ENCODE results near the gene PGC. TPM values are rescaled to one million over a fixed set of nuclear protein-coding genes. Genes with fewer than 3 reads are reported as not detected.
A peak's percentile ranks its signal among the peaks of the same experiment; 100 is the strongest.

Gene PGC
- total RNA-seq, 1 donor from 2014 or later, result not detected

DNA sequence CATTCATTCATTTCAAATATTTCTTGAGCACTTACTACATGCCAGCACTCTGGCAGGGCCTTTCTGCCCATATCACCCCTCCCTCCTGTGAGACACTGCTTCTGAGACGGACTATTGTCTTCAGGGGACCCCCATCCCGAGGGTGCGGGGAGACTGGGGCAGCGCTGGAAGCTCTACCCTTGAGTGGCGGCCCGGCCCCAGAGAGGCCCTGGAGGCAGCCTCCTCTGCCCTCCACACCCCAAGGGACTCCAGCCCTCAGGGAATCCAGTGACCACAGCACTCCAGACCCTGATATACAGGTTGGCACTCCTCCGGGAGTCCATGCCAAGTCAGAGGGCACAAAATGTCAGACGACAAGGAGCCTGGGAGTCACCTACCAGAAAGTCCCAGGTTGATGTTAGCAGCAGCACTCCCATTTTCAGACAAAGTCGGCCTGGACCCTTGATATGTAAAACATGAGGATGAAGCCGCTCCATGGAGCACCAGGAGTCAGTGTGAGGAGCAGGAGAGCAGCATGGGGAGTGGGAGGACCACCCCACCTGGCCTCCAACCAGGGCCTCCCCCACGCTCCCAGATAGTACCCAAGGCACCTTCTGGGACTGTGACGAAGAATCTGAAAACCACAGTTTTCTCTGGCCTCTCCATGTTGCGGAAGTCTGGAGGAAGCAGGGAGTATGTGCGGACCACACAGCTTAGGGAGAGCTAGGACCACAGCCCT lies 32.5 kb downstream of the PGC start:
- no peak for DNase-seq

- peak; percentile 73 for DNase-seq
Observed at GRCh38 chr6:41713650-41714291, 33.4 kb downstream of the PGC start.

DNA sequence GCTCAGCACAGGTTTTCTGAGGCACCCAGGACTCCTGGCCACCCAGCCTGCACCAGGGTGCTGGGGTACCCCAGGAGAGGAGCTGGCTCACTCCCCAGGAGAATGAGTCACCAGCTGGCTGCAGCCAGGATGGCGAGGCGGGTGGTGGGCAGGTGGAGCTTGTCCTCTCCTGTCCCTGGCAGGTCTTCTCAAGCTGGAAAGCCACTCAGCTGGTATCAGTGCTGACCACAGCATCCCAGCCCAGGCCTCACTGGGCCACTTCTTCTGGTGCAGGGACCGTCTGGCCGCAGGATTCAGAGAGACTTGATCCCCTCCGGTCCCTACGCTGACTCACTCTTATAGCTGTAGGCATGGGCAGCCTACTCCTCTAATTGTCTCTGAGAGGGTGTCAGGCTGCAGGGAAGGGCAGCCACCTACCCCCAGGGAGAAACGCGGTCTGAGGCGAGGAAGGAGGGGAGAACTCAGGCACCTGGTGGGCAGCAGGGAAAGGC lies 34.0 kb downstream of the PGC start:
- peak; percentile 85 for DNase-seq

- DNase-seq, result peak; percentile 90
Observed at GRCh38 chr6:41712651-41713103, 34.5 kb downstream of the PGC start.

DNA sequence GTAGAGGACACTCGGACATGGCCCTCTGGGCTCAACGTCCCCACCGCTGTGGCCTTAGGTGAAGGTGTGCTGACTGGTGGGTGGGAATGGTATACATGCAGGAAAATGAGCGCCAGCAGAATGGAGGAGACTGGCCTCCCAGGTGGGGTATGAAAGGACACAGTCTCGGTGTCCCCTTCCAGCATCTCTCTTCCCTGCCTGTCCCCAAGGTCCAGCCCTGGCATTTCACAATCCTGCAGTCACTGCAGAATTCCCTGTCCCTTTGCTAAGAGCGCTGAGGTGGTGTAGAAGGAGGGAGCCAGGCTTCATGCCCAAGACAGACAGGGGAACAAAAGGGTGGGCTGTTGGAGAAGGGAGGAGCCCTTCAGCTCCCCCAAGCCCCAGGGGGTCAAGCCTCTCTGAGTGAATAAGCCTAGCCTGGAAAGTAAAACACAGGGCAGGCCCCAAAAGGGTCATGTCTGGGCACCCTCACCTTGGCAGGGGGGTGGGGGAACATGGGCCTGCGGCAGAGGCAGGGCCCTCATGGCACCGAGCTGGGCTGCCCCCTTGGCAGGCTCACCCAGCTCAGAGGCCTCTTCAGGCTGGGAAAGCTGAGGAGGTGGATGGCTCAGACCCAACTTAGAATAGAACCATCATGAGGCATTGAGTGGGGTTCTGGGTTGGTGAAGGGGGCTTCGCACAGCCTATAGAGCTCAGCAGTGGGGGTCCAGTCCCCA lies 35.7 kb downstream of the PGC start:
- no peak for DNase-seq

- no peak for DNase-seq
Observed at GRCh38 chr6:41709375-41709774, 37.8 kb downstream of the PGC start.

DNA sequence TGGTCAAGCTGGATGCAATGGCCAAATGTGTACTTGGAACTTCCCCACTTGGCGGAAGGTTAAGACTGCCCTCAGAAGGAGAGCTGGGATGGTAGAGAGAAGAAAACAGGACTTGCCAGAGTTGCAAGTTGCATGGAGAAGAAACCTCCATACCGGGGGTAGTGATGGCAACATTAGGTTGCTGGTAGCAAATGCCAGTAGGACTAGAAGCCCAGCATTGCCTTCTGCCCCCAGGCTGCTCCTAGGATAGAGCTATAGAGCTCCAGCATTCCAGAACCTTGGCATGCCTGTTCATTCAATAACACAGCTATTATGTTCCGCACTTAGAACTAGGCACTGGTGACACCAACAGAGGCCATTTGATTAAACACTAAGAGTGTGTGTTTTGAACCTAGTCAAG lies 38.3 kb downstream of the PGC start:
- no peak for DNase-seq

DNA sequence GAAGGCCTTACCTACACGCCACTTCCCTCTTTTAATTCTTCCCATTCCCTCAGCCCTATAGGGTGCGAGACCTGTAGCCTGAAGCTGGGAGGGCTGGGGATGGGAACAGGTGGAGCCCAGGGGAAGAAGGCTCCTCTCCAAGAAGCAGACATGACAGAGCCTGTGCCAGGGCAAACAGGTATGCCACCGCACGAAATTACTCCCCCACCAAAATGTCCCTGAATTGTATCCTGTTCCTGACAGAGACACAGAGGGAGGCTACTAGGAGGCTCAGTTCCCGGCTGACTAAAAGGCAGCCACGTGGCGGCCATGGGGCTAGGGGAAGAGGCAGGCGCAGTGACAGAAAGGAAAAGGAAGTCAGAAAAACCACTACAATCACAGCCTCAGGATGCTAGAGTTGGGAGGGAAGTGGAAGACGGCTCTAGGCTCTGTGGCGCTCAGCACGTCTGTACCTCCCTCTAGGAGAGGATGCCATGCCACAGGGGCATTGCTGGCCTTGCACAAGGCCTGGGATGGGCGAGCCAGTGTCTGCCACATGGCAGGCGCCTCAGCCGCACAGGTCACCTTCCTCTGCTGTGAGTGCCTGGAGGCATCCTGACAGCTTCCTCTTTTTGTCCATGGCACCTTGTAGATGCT lies 39.5 kb downstream of the PGC start:
- no peak for DNase-seq

DNA sequence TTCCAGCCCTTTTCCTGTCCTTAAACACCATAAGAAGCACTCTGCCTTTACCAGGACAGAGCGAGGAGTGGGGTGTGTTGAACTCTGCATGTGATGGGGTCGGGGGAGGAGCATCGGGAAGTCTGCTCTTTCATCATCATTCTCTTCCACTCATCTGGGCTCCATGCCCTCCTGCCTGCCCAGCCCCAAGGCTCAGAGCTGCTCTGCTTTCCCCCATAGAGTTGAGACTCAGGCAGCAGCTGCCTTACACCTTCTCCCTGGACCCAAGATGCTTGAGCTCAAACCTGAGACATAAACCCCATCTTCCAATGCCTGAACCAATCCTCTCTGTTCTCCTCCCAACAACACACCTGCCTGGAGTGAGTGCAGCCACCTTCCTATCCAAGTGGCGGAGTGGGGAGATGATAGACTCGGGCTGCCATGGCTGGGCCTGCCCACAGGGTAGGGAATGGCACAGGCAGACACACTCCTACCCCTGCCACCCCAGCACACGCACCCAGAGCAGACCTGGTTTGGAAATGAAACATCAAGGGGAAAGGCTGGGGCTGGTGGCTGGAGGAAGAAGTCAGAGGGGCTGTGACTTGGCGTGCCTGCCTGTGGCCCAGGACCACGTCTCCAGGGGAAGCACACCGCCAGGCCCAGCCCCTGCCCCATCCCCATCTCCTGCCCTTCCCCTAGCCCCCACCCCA lies 40.2 kb downstream of the PGC start:
- peak; percentile 28 for DNase-seq

GRCh38 chr6:41705996-41706835 lies 41.0 kb downstream of the PGC start:
- peak; percentile 78 for DNase-seq

DNA sequence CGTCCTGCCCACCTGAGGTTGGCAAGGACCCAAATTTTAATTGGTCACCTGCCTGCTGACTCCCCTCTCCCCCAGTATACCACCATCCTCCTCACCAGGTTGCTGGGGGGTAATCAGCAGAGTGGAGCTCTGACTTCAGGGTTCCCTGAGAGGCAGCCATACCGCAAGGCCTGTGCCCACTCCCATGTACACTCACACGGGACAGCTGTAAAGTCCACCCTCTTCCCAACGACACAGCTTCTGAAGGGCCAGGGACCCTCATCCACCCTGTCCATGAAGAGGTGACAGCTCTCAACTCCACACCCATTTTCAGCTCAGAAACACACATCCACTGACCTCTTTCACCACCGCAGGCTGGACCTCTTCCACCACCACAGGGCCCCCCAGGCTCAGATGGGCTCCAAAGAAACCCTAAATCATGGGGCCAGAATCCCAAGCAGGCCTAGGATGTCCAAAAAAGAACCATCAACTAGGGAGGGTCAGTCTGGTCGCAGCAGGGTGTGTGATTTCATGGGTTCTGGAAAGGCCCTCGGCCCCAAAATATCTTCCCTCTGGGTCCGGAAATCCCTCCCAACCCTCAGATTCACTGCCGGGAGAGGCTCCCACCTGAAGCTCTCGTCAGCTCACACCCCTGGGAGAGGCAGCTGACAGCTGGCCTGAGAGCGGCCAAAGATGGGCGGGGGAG lies 41.7 kb downstream of the PGC start:
- DNase-seq, result no peak

DNA sequence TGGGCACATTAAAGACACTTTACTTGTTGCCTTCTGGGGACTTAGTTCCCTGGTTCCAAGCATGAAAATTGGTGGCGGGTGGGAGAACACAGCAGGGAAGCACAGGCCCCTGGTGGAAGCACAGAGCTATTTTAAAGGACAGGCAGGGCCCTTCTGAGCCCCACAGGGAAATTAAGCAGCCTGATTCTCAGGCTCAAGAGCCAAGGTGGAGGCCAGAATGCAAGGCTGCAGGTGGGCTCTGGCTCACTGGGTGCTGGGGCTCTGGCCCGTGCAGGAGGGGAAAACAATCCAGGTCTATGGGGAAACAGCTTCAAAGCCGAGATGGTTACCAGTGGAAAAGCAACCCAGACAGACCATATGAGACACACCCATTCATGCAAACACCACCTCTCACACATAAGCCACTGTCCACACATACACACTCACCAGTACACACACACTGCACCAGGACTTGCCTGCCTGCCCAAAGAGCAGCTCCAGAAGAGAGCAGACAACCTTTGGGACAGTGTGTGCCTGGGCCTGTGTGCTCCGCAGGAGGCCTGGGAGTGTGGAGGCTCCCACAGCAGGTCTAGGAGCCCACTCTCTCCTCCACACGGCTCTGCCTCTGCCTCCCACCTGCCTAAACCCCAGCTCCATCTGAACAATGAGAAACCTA lies 42.4 kb downstream of the PGC start:
- no peak for DNase-seq

- DNase-seq, result no peak
Observed at GRCh38 chr6:41704028-41704427, 43.2 kb downstream of the PGC start.

GRCh38 chr6:41702771-41703494 lies 44.3 kb downstream of the PGC start:
- DNase-seq, result no peak

- no peak for DNase-seq
Observed at GRCh38 chr6:41702089-41702745, 45.0 kb downstream of the PGC start.

DNA sequence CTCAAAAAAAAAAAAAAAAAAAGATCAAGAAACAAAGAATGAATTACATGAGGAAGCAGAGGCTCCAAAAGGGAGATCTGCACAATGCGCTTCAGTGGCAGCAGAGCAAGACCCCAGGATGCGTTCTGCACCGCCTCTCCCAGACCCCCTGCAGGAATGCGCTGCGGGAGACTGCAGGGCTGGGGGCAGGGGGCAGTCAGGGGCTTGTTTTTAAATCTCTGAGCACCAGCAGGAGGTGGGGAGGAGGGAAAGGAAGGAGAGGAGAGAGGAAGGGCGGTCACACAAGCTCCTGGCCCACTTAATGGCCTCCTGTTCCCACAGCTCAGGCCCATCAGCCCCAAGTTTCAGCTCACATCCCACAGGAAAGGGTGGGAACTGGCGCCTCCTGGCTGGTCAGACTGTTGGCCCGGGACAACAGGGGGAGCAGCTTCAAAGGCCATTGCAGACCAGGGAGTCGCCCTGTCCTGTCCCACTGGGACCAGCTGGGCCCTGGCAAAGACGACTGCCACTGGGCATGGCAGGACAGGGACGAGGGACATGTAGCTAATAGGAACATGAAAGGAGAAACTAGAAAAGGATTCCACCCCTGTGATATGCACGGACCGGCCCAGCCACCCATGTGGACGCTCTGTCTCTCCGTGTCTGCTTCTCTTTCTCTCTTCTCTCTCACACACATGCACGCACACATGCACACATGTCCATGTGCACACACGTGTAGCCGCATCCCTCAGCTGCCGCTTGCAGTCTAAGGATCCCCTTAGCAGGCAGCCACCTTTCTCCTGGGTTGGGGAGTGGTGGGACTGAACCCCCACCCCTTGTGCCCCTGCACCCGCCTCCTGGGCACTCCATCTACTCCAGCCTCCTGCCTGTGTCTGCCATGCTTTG lies 46.5 kb downstream of the PGC start:
- DNase-seq, result no peak

- no peak for DNase-seq
Observed at GRCh38 chr6:41699063-41699462, 48.1 kb downstream of the PGC start.

Measured in occipital lobe (tissue), 2 donors.